ENCODE measurements around the gene ANKMY2.

DNA sequence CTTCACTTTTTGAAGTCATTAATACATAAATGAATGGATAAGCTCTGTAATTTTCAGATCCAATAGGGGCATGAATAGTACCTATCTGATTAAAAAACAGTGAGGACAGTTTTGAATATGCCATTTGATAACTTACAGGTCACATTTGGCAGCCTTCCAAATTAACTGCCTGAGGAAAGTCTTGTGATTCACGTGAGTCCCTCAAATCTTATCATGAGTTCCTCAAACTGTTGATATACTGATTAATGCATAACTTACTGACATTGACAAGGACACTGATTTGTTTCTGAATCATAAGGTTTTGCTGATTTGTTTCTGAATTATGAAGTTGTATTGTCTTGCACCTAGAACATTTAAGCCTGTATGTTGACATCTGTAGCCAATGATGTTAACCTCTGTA lies 55.1 kb downstream of the ANKMY2 start:
- TF ChIP-seq, protein P1, sequence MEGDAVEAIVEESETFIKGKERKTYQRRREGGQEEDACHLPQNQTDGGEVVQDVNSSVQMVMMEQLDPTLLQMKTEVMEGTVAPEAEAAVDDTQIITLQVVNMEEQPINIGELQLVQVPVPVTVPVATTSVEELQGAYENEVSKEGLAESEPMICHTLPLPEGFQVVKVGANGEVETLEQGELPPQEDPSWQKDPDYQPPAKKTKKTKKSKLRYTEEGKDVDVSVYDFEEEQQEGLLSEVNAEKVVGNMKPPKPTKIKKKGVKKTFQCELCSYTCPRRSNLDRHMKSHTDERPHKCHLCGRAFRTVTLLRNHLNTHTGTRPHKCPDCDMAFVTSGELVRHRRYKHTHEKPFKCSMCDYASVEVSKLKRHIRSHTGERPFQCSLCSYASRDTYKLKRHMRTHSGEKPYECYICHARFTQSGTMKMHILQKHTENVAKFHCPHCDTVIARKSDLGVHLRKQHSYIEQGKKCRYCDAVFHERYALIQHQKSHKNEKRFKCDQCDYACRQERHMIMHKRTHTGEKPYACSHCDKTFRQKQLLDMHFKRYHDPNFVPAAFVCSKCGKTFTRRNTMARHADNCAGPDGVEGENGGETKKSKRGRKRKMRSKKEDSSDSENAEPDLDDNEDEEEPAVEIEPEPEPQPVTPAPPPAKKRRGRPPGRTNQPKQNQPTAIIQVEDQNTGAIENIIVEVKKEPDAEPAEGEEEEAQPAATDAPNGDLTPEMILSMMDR (IDR thresholded peaks at IDR 0.05): no peak
- no peak for TF ChIP-seq EP300 (IDR thresholded peaks at IDR 0.05)
- TF ChIP-seq POLR2A (IDR thresholded peaks at IDR 0.05): no peak

Measured in suprapubic skin (tissue), 3 donors.